ENCODE measurements around the gene UBE2H.
"Not testable (repeated sequence)": the region's sequence is repeated elsewhere in the genome, so short reads cannot be mapped to it uniquely, and the experiment has no call there.

UBE2H gene

GRCh38 chr7:129952653-129953560 lies at the start of gene UBE2H:
Gene UBE2H (minus strand): TSS chr7:129952960. CDS start chr7:129952555, 405 bp downstream.
- peak; percentile 94 for DNase-seq

- no peak for DNase-seq
Observed at GRCh38 chr7:129998446-129998845, 45.7 kb upstream of the UBE2H start.

- no peak for DNase-seq
Observed at GRCh38 chr7:129997285-129997684, 44.5 kb upstream of the UBE2H start.

- no peak for DNase-seq
Observed at GRCh38 chr7:129993275-129993674, 40.5 kb upstream of the UBE2H start.

- no peak for DNase-seq
Observed at GRCh38 chr7:129990403-129991192, 37.8 kb upstream of the UBE2H start.

- DNase-seq = peak; percentile 83
Observed at GRCh38 chr7:129989466-129989865, 36.7 kb upstream of the UBE2H start.

GRCh38 chr7:129986600-129986999 lies 33.8 kb upstream of the UBE2H start:
- DNase-seq = no peak

- no peak for DNase-seq
Observed at GRCh38 chr7:129980667-129981066, 27.9 kb upstream of the UBE2H start.

- DNase-seq = no peak
Observed at GRCh38 chr7:129975309-129975708, 22.5 kb upstream of the UBE2H start.

- no peak for DNase-seq
Observed at GRCh38 chr7:129970816-129971215, 18.1 kb upstream of the UBE2H start.

GRCh38 chr7:129969881-129970446 lies 17.2 kb upstream of the UBE2H start:
- no peak for DNase-seq

- no peak for DNase-seq
Observed at GRCh38 chr7:129968592-129969383, 16.0 kb upstream of the UBE2H start.

GRCh38 chr7:129960204-129960475 lies 7.4 kb upstream of the UBE2H start:
- not testable (repeated sequence) for DNase-seq

- no peak for DNase-seq
Observed at GRCh38 chr7:129959471-129960203, 6.9 kb upstream of the UBE2H start.

GRCh38 chr7:129958643-129959470 lies 6.1 kb upstream of the UBE2H start:
- DNase-seq = no peak

- no peak for DNase-seq
Observed at GRCh38 chr7:129955993-129956543, 3.3 kb upstream of the UBE2H start.

- peak; percentile 45 for DNase-seq
Observed at GRCh38 chr7:129952086-129952652, 591 bp downstream of the UBE2H start.

GRCh38 chr7:129951226-129952085 lies 1.3 kb downstream of the UBE2H start:
- DNase-seq = no peak

- DNase-seq = no peak
Observed at GRCh38 chr7:129950933-129951225, 1.9 kb downstream of the UBE2H start.

All from activated CD4-positive, alpha-beta T cell treated with anti-CD3 and anti-CD28 coated beads for 48 hours (primary cell).